Skeletal muscle tissue (tissue), 4 donors: ENCODE results near the gene GP1BB. TPM values are rescaled to one million over a fixed set of nuclear protein-coding genes. Genes with fewer than 3 reads are reported as not detected.

ENCODE experiments used
- H3K27ac ChIP-seq: one replicate; pipeline ENCODE4 v1.7.0; 2013; ENCODE audit warnings: mild to moderate bottlenecking, low read depth, low read length, inconsistent platforms
- H3K27me3 ChIP-seq, 3 donors: one replicate each; pipeline ENCODE4 v1.7.0; 2013; ENCODE audit warnings: low read length in 3 of 3; ENCODE audit not compliant: control insufficient read depth in 3 of 3, insufficient read depth in 3 of 3
- H3K36me3 ChIP-seq, 3 donors: one replicate each; pipeline ENCODE4 v1.7.0; 2013; ENCODE audit warnings: low read length in 3 of 3; ENCODE audit not compliant: control insufficient read depth in 3 of 3, insufficient read depth in 3 of 3
- H3K4me1 ChIP-seq, 3 donors: one replicate each; pipeline ENCODE4 v1.7.0; 2013; ENCODE audit warnings: low read length in 3 of 3, mild to moderate bottlenecking in 3 of 3; ENCODE audit not compliant: control insufficient read depth in 3 of 3, insufficient read depth in 3 of 3
- H3K4me3 ChIP-seq, 3 donors: one replicate each; pipeline ENCODE4 v1.7.0; 2013; ENCODE audit warnings: low read length in 3 of 3
- H3K9ac ChIP-seq, 3 donors: one replicate each; pipeline ENCODE4 v1.7.0; 2013; ENCODE audit warnings: low read length in 3 of 3, mild to moderate bottlenecking in 3 of 3, moderate library complexity in 2 of 3, low read depth in 1 of 3
- H3K9me3 ChIP-seq, 3 donors: one replicate each; pipeline ENCODE4 v1.7.0; 2013; ENCODE audit warnings: low read length in 3 of 3; ENCODE audit not compliant: control insufficient read depth in 3 of 3
- total RNA-seq: library from RNA; depleted of rRNA; stranded (reverse); fragments of >200 nt; gene quantifications from one replicate; pipeline ENCODE4 v1.2.3, GENCODE V29; 2014
- donor health status: Osteomylitis.

GP1BB gene
- total RNA-seq, 1 donor from 2014 or later = 6.8 TPM

DNA sequence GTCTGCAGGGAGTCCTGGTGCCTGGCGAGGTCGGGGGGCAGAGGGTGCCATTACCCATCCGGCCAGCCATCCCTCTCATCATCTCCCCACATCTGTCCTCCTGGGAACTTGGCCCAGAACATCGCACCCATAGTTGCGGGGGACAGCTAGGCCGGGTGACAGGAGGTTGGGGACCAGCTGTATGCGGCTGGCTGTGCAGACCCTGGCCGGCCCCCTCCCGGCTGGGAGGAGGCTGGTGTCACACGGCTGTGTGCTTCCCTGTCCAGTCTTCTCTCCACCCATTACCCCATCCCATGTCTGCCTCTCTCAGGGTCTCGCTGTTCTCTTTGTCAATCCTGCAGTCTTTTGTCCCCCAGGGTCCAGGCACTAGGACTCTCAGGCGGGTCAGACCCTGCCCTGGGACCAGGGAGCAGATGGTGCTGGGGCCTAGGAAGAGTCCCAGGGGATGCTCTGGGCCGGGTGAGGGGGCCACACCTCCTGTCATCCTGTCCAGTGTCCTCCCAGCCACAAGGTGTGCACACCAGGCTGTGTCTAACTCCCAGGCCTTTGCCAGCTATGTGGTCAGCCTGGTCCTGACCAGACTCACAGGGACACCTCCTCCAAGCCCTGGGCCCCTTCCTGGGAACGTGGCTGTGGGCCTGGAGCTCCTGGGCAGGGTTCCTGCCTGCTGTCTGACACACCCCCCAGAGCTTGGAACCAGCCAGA is 30.8 kb downstream of the GP1BB start:
- Histone ChIP-seq H3K27ac (no peak overlapping the region), H3K9me3 (no peaks in the 10 kb centered on the region), H3K4me1 (peaks cover 3 to 13% (median 9%) of the 10 kb centered on the region in 3 donors), H3K27me3 (peaks cover 28 to 53% (median 43%) of the 10 kb centered on the region in 3 donors), H3K9ac (no peak overlapping the region), H3K4me3 (no peak overlapping the region), H3K36me3 (no peaks in the 10 kb centered on the region)

DNA sequence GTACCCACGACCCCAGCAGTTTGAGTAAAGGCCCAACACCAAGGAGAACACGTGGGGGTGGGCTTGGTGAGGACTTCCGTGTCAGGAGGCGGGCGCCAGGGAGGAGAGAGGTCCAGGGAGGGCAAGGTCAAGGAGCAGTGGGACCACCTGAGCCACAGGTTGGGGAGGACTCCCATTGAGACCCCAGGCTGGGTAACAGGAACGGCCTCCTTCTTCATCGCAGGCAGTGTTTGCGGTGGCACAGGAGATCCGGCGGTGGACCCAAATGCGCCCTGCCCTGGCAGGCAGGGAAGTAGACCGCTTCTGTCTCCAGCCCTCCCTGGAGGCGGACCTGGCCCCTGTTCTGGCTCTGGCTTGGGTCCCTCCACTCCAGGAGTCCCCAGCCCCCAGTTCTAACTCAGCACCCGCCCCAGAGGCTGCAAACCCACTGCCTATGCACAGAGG is 31.4 kb downstream of the GP1BB start:
- Histone ChIP-seq H3K9me3 (no peaks in the 10 kb centered on the region), H3K9ac (no peak overlapping the region), H3K36me3 (no peaks in the 10 kb centered on the region), H3K4me1 (peaks cover 0 to 7% (median 3%) of the 10 kb centered on the region in 3 donors), H3K27ac (no peak overlapping the region), H3K4me3 (no peak overlapping the region), H3K27me3 (peaks cover 30 to 58% (median 42%) of the 10 kb centered on the region in 3 donors)

DNA sequence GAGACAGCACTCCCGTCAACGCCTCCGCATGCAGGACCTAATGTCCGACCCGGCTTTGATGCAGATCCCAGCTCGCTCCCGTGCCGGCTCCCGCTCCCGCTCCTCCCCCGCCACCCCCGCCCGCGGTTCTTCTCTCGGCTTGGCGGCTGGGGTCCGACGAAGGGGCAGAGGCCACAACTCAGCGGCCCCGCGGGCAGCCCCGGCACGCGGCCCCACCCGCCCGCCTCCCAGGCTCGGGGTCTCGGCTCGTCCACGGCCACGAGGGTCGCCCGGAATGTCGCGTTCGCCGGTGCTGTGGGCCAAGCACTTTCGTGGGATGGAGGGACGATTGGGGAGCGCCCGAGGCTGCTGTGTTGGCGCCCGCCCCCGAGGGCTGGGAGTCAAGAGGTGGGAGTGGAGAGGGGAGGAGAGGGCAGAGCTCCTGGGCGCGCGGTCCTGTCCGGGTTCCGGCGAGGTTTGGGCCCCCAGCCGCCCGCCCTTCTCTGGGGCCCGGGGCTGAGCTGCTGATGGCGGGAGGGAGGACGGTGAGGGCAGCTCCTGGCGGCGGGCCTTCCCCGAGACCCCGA is 31.9 kb downstream of the GP1BB start:
- Histone ChIP-seq H3K9me3 (no peaks in the 10 kb centered on the region), H3K27me3 (peaks cover 30 to 57% (median 39%) of the 10 kb centered on the region in 3 donors), H3K4me3 (no peak overlapping the region), H3K36me3 (no peaks in the 10 kb centered on the region), H3K4me1 (peaks cover 0 to 2% (median 0%) of the 10 kb centered on the region in 3 donors), H3K9ac (no peak overlapping the region), H3K27ac (no peak overlapping the region)

DNA sequence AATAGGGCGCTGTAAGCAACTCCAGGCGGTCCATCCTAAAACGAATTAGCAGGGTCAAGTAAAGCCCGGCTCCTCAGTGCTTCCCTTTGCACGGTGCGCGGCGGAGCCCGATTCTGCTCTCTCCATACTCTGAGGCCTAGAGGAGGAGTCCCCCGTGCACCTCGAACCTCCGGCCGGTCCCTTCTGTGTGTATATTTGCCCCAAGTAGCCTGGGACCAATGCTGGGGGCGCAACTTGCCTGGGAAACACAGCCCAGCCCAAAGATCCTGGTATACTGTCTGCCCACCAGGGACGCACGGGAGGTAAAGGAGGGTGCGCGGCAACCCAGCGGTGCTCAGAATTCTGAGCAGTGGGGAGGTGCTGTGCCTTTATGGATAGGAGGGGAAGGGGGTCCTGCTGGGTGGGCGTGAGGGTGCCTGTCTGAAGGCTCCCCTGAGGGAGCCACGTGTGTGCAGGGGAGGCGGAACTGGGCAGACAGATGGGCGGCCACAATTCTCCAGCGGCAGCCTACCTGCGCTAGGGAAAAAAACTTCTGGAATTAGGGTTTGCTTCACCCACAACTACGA is 32.5 kb downstream of the GP1BB start:
- H3K4me1 ChIP-seq = no peaks in the 10 kb centered on the region
- no peak overlapping the region for H3K27ac ChIP-seq
- H3K4me3 ChIP-seq = no peak overlapping the region
- H3K9me3 ChIP-seq = no peaks in the 10 kb centered on the region
- H3K36me3 ChIP-seq = no peaks in the 10 kb centered on the region
- peaks cover 30 to 57% (median 39%) of the 10 kb centered on the region in 3 donors for H3K27me3 ChIP-seq
- H3K9ac ChIP-seq = no peak overlapping the region

DNA sequence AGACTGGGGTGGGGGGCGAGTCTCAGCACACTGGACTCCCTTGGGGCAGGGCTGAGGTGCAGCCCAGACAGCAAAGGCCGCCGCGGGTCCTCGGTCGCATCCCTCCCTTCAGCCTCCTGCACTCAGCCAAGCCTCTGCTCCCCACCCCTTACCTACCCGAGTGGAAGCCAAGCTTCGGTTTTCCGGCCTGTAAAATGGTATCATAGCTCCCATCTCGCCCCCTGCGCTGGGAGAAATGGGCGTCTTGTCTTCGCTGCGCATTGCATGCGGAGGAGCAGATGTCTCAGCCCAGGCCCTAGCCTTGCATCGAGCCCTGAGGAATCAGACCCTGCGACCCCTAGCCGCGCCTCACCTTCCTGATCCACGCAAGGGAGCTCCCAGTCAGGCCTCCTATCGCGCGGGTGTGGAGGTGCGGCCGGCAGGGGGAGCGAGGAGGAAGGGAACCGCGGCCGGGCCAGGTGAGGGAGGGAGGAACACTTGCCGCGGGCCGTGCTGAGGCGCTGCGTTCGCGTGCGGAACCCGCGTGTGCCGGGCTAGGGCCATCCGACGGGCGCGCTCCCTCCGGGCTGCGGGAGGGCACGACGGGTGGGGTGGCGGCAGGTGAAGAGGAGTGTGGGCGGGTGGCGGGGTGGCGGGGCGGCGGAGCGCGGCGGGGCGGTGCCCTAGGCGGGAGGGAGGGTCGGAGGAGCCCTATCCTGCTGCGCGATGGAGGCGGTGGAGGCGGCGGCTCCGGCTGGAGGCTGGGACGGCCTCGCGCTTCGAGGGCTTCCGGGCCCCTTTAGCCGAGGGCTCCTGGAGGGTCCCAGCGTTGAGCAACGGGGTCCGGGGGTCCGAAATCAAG is 33.2 kb downstream of the GP1BB start:
- no peaks in the 10 kb centered on the region for H3K4me1 ChIP-seq
- no peaks in the 10 kb centered on the region for H3K9me3 ChIP-seq
- no peak overlapping the region for H3K9ac ChIP-seq
- H3K27ac ChIP-seq = no peak overlapping the region
- peaks cover 30 to 54% (median 39%) of the 10 kb centered on the region in 3 donors for H3K27me3 ChIP-seq
- H3K36me3 ChIP-seq = no peaks in the 10 kb centered on the region
- H3K4me3 ChIP-seq = no peak overlapping the region

DNA sequence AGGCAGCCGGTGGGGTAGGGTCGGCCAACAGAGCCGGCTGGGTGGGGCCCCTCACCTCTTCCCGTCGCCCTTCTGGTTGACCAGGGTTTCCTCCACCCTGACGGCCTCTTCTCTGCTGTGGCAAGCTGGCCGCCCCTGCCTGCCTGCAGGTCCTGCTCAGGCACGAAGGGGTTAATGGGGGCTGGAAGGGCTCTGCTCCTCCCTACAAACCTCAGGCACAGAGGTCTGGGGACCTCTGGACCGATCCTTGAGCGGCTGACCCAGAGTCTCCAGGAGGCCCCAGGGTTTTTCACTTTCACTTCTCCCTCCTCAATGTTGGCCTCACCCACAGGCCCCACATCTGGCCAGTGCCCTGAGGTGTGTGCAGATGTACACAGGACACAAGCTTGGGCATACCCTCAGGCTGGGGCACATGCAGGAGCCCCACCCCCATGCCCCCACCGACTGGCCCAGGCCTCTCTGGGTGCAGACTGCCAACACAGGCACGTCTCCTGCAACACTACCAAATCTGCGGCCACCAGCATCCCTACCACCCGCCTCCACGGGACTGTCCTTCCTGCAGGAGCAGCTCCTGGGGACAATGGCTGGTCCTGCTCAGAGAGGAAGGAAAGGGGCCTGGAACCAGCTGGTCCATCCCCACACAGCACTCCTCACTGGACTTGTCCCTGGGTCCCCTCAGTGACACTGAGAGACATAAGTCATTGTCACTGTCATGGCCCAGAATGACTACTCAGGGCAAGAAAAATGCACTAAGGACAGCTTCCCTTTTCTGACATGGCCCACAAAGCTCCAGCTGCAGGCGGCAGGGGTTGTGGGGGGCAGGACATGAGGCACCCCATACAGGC is 34.0 kb downstream of the GP1BB start:
- Histone ChIP-seq H3K27ac (no peak overlapping the region), H3K9me3 (no peaks in the 10 kb centered on the region), H3K27me3 (peaks cover 30 to 51% (median 35%) of the 10 kb centered on the region in 3 donors), H3K4me3 (no peak overlapping the region), H3K36me3 (no peaks in the 10 kb centered on the region), H3K9ac (peak overlapping the region in 1 of 3 donors; percentile 8), H3K4me1 (peaks cover 1 to 4% (median 3%) of the 10 kb centered on the region in 3 donors)

DNA sequence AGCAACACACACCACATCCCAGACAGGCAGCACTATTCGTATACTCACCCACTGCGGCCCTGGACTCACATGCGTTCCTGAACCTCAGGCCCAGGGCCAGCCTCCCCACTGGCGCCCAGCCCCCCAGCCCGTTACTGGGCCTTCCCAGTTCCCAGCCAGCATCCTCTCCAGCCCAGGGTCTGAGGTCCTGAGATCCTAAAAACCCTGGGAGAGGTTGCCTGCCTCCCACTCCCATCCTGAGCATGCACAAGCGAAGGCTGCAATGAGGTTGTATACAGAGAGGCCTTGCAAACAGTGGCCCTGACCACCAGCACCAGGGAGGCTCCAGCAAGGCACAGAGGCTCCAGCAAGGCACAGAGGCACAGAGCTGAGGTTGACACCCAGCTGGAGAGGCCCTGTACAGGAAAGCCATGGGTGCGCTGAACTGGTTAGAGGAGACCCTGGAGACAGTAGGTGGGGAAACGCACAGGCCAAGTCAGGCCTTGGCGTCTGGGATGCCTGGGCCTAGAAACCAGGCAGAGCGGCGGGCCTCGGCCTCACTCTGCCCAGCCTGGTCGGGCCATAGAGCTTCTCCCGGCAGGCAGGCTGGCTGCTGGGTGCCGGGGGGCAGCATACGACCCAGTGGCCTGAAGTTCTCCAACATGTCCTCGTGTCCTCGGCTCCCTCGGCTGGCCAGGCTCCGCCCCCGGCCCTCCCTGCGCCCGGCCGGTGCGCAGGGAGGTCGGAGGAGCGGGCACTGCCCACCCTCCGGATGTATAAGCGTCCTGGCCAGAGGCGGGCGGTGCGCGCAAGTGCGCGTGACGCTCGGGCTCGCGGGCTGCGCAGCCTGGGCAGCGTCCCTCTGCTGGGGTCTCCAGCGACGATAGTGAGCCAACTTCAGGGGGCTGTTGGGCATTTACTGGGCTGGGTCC is 34.9 kb downstream of the GP1BB start:
- H3K27me3 ChIP-seq = peaks cover 26 to 55% (median 26%) of the 10 kb centered on the region in 3 donors

DNA sequence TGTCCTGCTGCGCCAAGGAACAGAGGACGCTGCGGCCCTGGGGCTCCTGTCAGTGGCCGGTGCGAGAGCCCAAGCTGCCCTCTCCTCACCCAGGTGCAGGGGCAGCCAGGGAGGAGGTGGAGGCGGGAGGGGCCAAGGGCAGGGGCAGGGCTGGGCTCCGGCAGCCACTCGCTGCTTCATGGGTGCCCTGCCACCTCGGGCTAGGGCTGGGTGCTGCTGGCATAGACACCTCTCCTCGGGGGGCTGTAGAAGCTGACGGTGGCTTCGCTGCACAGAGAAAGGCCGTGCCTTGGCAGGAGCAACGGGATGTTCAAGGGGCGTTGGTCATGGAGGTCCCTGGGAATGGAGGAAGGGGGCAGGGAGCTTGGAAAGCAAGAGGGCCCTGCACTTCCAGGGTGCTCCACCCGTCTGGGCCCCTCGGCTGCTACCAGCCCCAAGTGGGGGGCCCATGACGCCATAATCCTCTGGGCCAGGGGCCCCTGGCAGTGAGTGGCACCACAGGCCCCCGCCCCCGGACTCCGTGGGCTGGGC is 35.6 kb downstream of the GP1BB start:
- peak overlapping the region in 1 of 3 donors; percentile 25 for H3K9ac ChIP-seq
- H3K4me3 ChIP-seq = no peak overlapping the region
- peaks cover 19 to 55% (median 23%) of the 10 kb centered on the region in 3 donors for H3K27me3 ChIP-seq
- H3K9me3 ChIP-seq = no peaks in the 10 kb centered on the region
- no peak overlapping the region for H3K27ac ChIP-seq
- no peaks in the 10 kb centered on the region for H3K36me3 ChIP-seq
- peaks cover 8 to 12% (median 12%) of the 10 kb centered on the region in 3 donors for H3K4me1 ChIP-seq

More for the DNA sequence above, 34.9 kb downstream of the GP1BB start:
- H3K4me3 ChIP-seq = no peak overlapping the region
- peaks cover 8 to 12% (median 12%) of the 10 kb centered on the region in 3 donors for H3K4me1 ChIP-seq
- H3K9me3 ChIP-seq = no peaks in the 10 kb centered on the region
- no peaks in the 10 kb centered on the region for H3K36me3 ChIP-seq
- H3K27ac ChIP-seq = no peak overlapping the region
- peak overlapping the region in 1 of 3 donors; percentile 25 for H3K9ac ChIP-seq
